ENCODE measurements around the gene CALM1.

DNA sequence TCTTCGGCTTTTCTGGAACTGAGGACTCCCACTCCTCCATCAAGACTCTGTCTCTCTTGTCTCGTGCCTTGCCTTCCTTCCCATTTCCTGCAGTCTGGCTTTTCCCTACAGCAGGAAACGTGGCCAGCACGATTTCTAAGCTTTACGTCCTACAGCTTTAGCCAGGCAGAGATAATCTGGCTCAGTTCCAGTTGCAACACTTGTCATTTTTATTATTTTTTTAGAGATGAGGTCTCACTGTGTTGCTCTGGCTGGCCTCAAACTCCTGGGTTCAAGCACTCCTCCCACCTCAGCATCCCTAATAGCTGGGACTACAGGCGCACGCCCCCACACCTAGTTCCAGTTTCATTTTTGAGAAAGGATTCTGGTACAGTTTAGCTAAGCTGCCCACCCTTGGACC, 19.9 kb downstream of the CALM1 start:
- TF ChIP-seq ARNTL (CRISPR knock-in tag; IDR thresholded peaks at IDR 0.05; ENCODE audit: borderline replicate concordance, low read depth) (no peak), ZC3H10 (CRISPR knock-in tag; IDR thresholded peaks at IDR 0.05) (no peak), SNAI2 (CRISPR knock-in tag; IDR thresholded peaks at IDR 0.05) (no peak), BACH2 (CRISPR knock-in tag; IDR thresholded peaks at IDR 0.05; ENCODE audit: borderline replicate concordance) (no peak), RARB (CRISPR knock-in tag; IDR thresholded peaks at IDR 0.05) (no peak), CSRNP3 (CRISPR knock-in tag; IDR thresholded peaks at IDR 0.05) (no peak), OSR1 (CRISPR knock-in tag; IDR thresholded peaks at IDR 0.05) (no peak), ZFP30 (CRISPR knock-in tag; IDR thresholded peaks at IDR 0.05) (no peak), ZFP3 (CRISPR knock-in tag; IDR thresholded peaks at IDR 0.05) (no peak), CSDC2 (CRISPR knock-in tag; IDR thresholded peaks at IDR 0.05) (no peak)
- TF ChIP-seq, protein P1, sequence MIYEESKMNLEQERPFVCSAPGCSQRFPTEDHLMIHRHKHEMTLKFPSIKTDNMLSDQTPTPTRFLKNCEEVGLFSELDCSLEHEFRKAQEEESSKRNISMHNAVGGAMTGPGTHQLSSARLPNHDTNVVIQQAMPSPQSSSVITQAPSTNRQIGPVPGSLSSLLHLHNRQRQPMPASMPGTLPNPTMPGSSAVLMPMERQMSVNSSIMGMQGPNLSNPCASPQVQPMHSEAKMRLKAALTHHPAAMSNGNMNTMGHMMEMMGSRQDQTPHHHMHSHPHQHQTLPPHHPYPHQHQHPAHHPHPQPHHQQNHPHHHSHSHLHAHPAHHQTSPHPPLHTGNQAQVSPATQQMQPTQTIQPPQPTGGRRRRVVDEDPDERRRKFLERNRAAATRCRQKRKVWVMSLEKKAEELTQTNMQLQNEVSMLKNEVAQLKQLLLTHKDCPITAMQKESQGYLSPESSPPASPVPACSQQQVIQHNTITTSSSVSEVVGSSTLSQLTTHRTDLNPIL (CRISPR knock-in tag; IDR thresholded peaks at IDR 0.05; ENCODE audit: low read depth): no peak
- TF ChIP-seq, protein P2, sequence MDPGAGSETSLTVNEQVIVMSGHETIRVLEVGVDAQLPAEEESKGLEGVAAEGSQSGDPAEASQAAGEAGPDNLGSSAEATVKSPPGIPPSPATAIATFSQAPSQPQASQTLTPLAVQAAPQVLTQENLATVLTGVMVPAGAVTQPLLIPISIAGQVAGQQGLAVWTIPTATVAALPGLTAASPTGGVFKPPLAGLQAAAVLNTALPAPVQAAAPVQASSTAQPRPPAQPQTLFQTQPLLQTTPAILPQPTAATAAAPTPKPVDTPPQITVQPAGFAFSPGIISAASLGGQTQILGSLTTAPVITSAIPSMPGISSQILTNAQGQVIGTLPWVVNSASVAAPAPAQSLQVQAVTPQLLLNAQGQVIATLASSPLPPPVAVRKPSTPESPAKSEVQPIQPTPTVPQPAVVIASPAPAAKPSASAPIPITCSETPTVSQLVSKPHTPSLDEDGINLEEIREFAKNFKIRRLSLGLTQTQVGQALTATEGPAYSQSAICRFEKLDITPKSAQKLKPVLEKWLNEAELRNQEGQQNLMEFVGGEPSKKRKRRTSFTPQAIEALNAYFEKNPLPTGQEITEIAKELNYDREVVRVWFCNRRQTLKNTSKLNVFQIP (CRISPR knock-in tag; IDR thresholded peaks at IDR 0.05; ENCODE audit: borderline replicate concordance, low read depth): no peak
